Femur (tissue), 1 donor: ENCODE data around the gene TXNRD2.

Source experiments
- DNase-seq: peaks from one replicate; pipeline ENCODE4 v3.0.0-alpha.2; 2017

The TXNRD2 gene

GRCh38 chr22:19873138-19873959 lies 68.3 kb downstream of the TXNRD2 start:
- peak; percentile 20 for DNase-seq

GRCh38 chr22:19872779-19873137 lies 68.9 kb downstream of the TXNRD2 start:
- DNase-seq, result peak; percentile 18

DNA sequence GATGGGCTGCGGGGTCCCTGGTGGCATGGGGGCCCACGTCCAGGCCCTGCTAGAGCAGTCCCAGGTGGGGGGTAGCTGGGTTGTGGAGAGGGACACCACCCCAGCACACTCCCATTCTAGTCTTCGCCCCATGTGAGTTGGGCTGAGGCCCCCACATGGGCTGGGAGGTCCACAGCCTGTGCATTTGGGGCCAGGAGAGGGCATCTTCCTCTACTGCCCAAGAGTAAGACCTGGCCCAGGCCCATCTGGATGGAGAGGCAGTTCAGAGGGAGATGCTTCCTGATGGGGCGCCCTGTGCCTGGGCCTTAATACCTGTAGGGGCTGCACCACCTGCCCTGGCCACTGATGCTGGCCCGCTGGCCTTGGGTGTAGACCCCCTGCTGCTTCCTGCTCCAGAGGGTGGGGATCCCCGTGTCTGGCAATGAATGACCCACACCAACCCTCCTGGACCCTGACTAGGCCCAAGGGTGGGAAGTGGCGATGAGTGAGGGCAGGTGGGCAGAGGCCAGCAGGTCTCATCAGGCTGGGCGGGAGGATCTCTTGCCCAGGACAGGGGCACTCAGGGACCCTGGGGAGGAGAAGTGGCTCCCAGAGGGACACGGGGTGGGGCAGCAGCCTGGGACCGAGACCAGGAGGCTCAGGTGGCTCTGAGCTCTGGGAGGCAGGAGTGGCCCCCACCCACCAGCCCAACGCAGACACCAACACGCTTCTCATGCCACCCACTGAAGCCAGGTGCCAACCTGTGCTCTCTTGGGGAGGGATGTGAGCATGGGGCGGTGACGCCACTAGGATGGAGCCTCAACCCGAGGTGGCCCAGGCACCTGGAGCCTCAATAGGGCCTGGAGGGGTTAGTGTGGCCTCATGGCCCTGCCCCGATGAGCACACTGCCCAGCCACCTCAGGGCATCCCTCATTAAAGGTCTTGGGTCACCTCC lies 69.5 kb downstream of the TXNRD2 start:
- peak; percentile 17 for DNase-seq

GRCh38 chr22:19871023-19871844 lies 70.4 kb downstream of the TXNRD2 start:
- peak; percentile 18 for DNase-seq

- DNase-seq, result peak; percentile 17
Observed at GRCh38 chr22:19870153-19871022, 71.2 kb downstream of the TXNRD2 start.

DNA sequence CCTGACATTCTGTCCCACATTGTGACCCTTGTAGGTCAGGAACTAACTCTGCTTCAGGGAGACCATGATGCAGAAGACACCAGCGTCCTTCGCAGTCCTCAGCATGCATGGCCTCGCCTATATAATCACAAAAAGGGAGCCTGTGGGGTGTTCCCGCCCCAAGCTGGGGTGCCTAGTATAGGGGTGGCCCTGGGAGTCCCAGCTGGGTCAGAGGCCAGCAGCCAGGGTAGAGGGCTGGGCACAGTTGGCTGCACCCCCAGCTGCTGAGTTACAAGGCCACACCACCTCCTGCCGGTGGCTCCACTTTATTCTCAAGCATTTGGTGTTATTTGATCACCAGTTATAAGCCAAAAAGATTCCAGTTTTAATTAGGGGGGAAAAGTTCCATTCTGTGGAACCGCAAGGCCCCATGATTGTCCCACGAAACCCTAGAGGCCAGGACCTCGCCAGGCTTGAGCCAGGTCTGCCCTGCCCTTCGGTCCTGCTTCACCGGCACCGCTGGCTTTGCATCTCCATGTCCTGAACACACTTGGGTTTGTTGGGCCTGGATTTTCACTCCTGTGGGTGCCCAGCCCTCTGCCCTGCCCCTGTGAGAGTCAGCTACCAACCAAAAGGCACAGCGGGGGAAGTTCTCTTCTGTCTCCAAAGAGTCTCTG lies 72.0 kb downstream of the TXNRD2 start:
- peak; percentile 19 for DNase-seq

- peak; percentile 32 for DNase-seq
Observed at GRCh38 chr22:19868773-19869471, 72.7 kb downstream of the TXNRD2 start.

DNA sequence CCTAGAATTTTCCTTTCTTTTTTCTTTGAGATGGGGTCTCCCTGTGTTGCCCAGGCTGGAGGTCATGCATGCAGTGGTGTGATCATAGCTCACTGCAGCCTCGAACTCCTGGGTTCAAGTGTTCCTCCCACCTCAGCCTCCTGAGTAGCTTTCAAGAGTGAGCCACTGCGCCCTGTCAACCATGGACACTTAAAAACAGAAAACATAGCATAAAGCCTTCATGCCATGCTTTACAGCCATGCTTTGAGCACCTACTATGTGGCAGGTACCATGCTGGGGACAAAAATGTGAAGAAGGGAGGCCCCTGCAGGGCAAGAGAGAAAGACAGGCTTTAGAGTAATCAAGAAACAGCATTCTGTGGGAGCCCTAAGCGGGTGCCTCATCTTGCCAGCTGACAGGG lies 73.3 kb downstream of the TXNRD2 start:
- peak; percentile 7 for DNase-seq

- no peak for DNase-seq
Observed at GRCh38 chr22:19867617-19868016, 74.0 kb downstream of the TXNRD2 start.

- no peak for DNase-seq
Observed at GRCh38 chr22:19866665-19867009, 75.0 kb downstream of the TXNRD2 start.

GRCh38 chr22:19865141-19865829 lies 76.3 kb downstream of the TXNRD2 start:
- DNase-seq, result no peak

- DNase-seq, result no peak
Observed at GRCh38 chr22:19864538-19865106, 77.0 kb downstream of the TXNRD2 start.

- DNase-seq, result no peak
Observed at GRCh38 chr22:19863571-19863970, 78.0 kb downstream of the TXNRD2 start.

GRCh38 chr22:19862619-19863246 lies 78.9 kb downstream of the TXNRD2 start:
- DNase-seq, result no peak

GRCh38 chr22:19859861-19860510 lies 81.6 kb downstream of the TXNRD2 start:
- no peak for DNase-seq

DNA sequence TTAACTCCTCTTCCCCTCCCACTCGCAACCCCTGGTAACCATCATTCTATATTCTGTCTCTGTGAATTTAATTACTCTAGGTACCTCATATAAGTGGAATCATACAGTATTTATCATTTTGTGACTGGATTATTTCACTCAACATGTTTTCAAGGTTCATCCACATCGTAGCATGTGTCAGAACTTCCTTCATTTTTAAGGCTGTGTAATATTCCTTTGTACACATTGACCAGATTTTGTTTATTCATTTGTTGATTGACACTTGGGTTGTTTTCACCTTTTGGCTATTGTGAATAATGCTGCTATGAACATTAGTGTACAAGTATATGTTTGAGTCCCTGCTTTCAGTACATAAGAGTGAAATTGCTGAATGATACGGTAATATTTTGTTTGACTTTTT lies 84.2 kb downstream of the TXNRD2 start:
- DNase-seq, result no peak

DNA sequence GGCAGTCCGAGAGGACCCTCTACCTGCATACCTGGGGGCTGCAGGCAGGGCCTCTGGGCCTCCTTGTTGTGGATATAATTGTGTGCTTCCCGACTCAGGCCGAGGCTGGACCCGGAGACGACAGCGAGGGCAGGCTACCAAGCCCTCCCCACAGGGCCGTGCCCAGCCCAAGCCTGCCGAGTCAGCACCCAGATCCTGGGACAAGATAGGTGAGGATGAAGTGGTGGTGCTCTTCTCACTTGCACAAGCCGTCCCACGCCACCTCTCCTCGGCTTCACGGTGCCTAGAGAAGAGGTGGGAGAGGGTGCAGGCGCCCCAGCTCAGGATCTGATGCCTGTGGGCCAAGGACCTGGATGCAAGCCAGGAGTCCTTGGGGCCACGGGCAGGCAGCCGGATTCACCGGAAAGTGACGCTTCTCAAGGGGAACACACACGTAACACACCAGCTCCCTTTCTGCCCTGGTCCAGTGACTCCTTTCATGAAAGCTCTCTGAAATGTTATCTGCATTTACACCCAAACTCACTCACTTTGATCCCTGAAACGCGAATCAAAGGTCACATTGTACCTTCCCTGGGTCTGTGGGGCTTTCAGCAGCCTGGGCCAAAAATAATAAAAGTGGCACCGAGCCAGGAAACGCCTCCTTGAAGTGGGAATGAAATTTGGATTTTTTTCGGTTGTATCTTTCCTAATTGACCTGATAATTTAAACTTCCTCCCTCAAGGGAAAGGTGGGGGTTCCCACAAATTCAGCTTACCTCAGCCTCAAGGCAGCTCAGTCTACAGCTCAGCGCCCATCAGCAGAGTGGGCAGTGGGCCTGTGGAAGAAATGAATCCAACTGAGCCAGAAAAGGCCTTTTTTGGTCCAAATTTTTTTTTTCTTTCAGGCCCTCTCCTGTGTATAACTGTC lies 85.9 kb downstream of the TXNRD2 start:
- DNase-seq, result peak; percentile 60
